Ishikawa (cell line): Measurements from ENCODE around the gene MEGF11.

Source experiments
- CEBPB ChIP-seq: IDR thresholded peaks from 2 replicates; pipeline ENCODE4 v1.6.1; 2012
- CREB1 ChIP-seq: IDR thresholded peaks from 2 replicates; pipeline ENCODE4 v1.6.1; 2012; ENCODE audit warnings: low read depth
- EGR1 ChIP-seq: IDR thresholded peaks from 2 replicates; pipeline ENCODE4 v1.6.1; 2012
- EP300 ChIP-seq: IDR thresholded peaks from 2 replicates; pipeline ENCODE4 v1.6.1; 2012; ENCODE audit warnings: borderline replicate concordance
- FOXM1 ChIP-seq: IDR thresholded peaks from 2 replicates; pipeline ENCODE4 v1.6.1; 2012; ENCODE audit warnings: low read depth, borderline replicate concordance
- NFIC ChIP-seq: IDR thresholded peaks from 2 replicates; pipeline ENCODE4 v1.6.1; 2012
- RAD21 ChIP-seq: IDR thresholded peaks from 2 replicates; pipeline ENCODE4 v1.6.1; 2012; ENCODE audit warnings: low read depth
- TAF1 ChIP-seq: IDR thresholded peaks from 2 replicates; pipeline ENCODE4 v1.6.1; 2012; ENCODE audit warnings: low read depth, mild to moderate bottlenecking
- TCF12 ChIP-seq: IDR thresholded peaks from 2 replicates; pipeline ENCODE4 v1.6.1; 2012; ENCODE audit warnings: low read depth
- TEAD4 ChIP-seq: IDR thresholded peaks from 2 replicates; pipeline ENCODE4 v1.6.1; 2012
- USF1 ChIP-seq: IDR thresholded peaks from 2 replicates; pipeline ENCODE4 v1.6.1; 2012
- YY1 ChIP-seq: IDR thresholded peaks from 2 replicates; pipeline ENCODE4 v1.6.1; 2012; ENCODE audit warnings: low read depth
- ZBTB7A ChIP-seq: IDR thresholded peaks from 2 replicates; pipeline ENCODE4 v1.6.1; 2012; ENCODE audit warnings: low read depth
- TF ChIP-seq, protein P1 (sequence below): IDR thresholded peaks from 2 replicates; pipeline ENCODE4 v1.6.1; 2012; ENCODE audit warnings: low read depth, mild to moderate bottlenecking
- TF ChIP-seq, protein P2 (sequence below): IDR thresholded peaks from 2 replicates; pipeline ENCODE4 v1.6.1; 2012

MEGF11 gene

GRCh38 chr15:66294932-66295235, 41.3 kb upstream of the MEGF11 start:
- TF ChIP-seq EGR1 (no peak), CREB1 (no peak), TCF12 (no peak)

DNA sequence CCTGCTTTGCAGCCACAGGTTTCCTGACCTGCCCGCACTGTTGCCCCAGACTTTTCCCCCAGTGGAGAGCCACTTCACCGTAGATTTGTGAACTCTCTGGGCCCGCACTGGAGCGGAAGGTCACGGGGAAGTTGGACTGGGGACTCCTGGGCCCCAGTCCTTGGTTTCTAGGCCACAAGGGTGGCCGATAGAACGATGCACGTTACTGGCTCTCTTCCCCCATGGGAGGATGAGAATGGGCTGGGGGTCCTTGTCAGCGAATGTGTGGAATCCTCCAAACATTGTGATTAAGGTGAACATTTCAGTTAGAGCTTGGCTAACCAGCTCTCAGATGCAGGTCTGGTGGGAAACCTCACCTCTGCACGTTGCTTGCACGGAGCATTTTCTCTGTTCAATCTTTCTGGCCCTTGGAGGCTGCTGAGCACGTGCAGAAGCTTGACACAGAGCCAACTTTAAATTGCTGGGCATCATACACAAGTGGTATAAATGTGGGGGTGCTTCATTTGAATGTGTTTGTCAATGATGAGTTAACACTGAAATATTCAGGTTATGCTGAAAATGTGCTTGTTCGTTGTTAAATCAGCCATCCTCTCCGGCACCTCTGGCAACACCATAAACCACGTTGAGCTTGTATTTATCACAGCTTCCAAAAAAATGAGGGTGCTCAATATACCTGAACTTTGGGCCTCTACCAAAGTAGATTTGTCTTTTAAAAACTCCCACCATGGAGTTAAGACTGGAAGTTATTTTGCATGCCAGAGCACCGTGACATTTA, 40.8 kb upstream of the MEGF11 start:
- TF ChIP-seq NFIC (peak; percentile 92), CEBPB (no peak), EP300 (no peak), RAD21 (no peak), FOXM1 (peak; percentile 6; the same call in 1 of the 2 replicates), TAF1 (no peak), ZBTB7A (no peak), TCF12 (0 out of 2 replicates have a peak, but pooled peaks have one; percentile 53), USF1 (peak; percentile 55; the same call in 1 of the 2 replicates), YY1 (0 out of 2 replicates have a peak, but pooled peaks have one; percentile 10), EGR1 (no peak), TEAD4 (peak; percentile 93), CREB1 (no peak)
- TF ChIP-seq, protein P1, sequence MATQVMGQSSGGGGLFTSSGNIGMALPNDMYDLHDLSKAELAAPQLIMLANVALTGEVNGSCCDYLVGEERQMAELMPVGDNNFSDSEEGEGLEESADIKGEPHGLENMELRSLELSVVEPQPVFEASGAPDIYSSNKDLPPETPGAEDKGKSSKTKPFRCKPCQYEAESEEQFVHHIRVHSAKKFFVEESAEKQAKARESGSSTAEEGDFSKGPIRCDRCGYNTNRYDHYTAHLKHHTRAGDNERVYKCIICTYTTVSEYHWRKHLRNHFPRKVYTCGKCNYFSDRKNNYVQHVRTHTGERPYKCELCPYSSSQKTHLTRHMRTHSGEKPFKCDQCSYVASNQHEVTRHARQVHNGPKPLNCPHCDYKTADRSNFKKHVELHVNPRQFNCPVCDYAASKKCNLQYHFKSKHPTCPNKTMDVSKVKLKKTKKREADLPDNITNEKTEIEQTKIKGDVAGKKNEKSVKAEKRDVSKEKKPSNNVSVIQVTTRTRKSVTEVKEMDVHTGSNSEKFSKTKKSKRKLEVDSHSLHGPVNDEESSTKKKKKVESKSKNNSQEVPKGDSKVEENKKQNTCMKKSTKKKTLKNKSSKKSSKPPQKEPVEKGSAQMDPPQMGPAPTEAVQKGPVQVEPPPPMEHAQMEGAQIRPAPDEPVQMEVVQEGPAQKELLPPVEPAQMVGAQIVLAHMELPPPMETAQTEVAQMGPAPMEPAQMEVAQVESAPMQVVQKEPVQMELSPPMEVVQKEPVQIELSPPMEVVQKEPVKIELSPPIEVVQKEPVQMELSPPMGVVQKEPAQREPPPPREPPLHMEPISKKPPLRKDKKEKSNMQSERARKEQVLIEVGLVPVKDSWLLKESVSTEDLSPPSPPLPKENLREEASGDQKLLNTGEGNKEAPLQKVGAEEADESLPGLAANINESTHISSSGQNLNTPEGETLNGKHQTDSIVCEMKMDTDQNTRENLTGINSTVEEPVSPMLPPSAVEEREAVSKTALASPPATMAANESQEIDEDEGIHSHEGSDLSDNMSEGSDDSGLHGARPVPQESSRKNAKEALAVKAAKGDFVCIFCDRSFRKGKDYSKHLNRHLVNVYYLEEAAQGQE: no peak
- TF ChIP-seq, protein P2, sequence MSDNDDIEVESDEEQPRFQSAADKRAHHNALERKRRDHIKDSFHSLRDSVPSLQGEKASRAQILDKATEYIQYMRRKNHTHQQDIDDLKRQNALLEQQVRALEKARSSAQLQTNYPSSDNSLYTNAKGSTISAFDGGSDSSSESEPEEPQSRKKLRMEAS: peak; percentile 88

- TF ChIP-seq YY1 (peak; percentile 80), ZBTB7A (no peak), CREB1 (no peak), EP300 (no peak), TCF12 (no peak)
Measured at GRCh38 chr15:66293419-66294156, 40.0 kb upstream of the MEGF11 start, which contains the start of gene DIS3L. Gene DIS3L (plus strand): TSS chr15:66293568. CDS start chr15:66293597, 29 bp downstream.

GRCh38 chr15:66292571-66293418, 39.2 kb upstream of the MEGF11 start:
- TF ChIP-seq FOXM1: no peak
- TF ChIP-seq, protein P2: no peak
- no peak for TF ChIP-seq TEAD4
- TF ChIP-seq CREB1: no peak
- no peak for TF ChIP-seq CEBPB
- TF ChIP-seq NFIC: no peak
- no peak for TF ChIP-seq YY1
- TF ChIP-seq, protein P1: no peak
- no peak for TF ChIP-seq RAD21
- TF ChIP-seq TAF1: no peak
- TF ChIP-seq EP300: no peak

GRCh38 chr15:66291816-66292570, 38.4 kb upstream of the MEGF11 start:
- no peak for TF ChIP-seq FOXM1
- TF ChIP-seq, protein P1: no peak
- no peak for TF ChIP-seq NFIC
- no peak for TF ChIP-seq CREB1
- no peak for TF ChIP-seq YY1
